Measurements from ENCODE around the gene ELL.

- no peak for TF ChIP-seq CTCF (IDR thresholded peaks at IDR 0.05; ENCODE audit: insufficient read depth, low read depth, low read length)
- no peak for TF ChIP-seq EZH2 (IDR thresholded peaks at IDR 0.05; ENCODE audit: insufficient read depth, low read length)
These were observed 46.8 kb downstream of the ELL start for GRCh38 chr19:18475004-18475453.
